AG20443 (cell line): ENCODE data around the gene CDYL.

Source experiments
- DNase-seq: peaks from one replicate; pipeline ENCODE4 v3.0.0; 2012; ENCODE audit warnings: low spot score, mixed read lengths

Gene CDYL

GRCh38 chr6:4776131-4776492 lies at the start of gene CDYL:
TSS of gene CDYL (plus strand) at chr6:4776404. CDS start at chr6:4776784, 380 bp downstream.
- peak; percentile 98 for DNase-seq

GRCh38 chr6:4726645-4727044 lies 49.6 kb upstream of the CDYL start:
- DNase-seq: no peak

GRCh38 chr6:4727217-4727616 lies 49.0 kb upstream of the CDYL start:
- no peak for DNase-seq

GRCh38 chr6:4727671-4728435 lies 48.4 kb upstream of the CDYL start:
- peak; percentile 59 for DNase-seq

- no peak for DNase-seq
Observed at GRCh38 chr6:4728436-4728769, 47.8 kb upstream of the CDYL start.

GRCh38 chr6:4728926-4729325 lies 47.3 kb upstream of the CDYL start:
- DNase-seq: no peak

GRCh38 chr6:4731996-4732395 lies 44.2 kb upstream of the CDYL start:
- DNase-seq: no peak

GRCh38 chr6:4732691-4733315 lies 43.4 kb upstream of the CDYL start:
- peak; percentile 85 for DNase-seq

- DNase-seq: no peak
Observed at GRCh38 chr6:4736371-4736873, 39.8 kb upstream of the CDYL start.

GRCh38 chr6:4740032-4740431 lies 36.2 kb upstream of the CDYL start:
- DNase-seq: no peak

- DNase-seq: no peak
Observed at GRCh38 chr6:4743062-4743461, 33.1 kb upstream of the CDYL start.

- no peak for DNase-seq
Observed at GRCh38 chr6:4743926-4744325, 32.3 kb upstream of the CDYL start.

- DNase-seq: no peak
Observed at GRCh38 chr6:4747588-4747987, 28.6 kb upstream of the CDYL start.

GRCh38 chr6:4751823-4752464 lies 24.3 kb upstream of the CDYL start:
- no peak for DNase-seq

GRCh38 chr6:4756247-4756646 lies 20.0 kb upstream of the CDYL start:
- no peak for DNase-seq

GRCh38 chr6:4759997-4760396 lies 16.2 kb upstream of the CDYL start:
- no peak for DNase-seq

- DNase-seq: no peak
Observed at GRCh38 chr6:4760773-4761172, 15.4 kb upstream of the CDYL start.

GRCh38 chr6:4762294-4762693 lies 13.9 kb upstream of the CDYL start:
- no peak for DNase-seq

- DNase-seq: no peak
Observed at GRCh38 chr6:4763921-4764320, 12.3 kb upstream of the CDYL start.

- no peak for DNase-seq
Observed at GRCh38 chr6:4768815-4769214, 7.4 kb upstream of the CDYL start.

- DNase-seq: no peak
Observed at GRCh38 chr6:4772750-4773149, 3.5 kb upstream of the CDYL start.

GRCh38 chr6:4773181-4773580 lies 3.0 kb upstream of the CDYL start:
- DNase-seq: no peak

GRCh38 chr6:4774296-4774695 lies 1.9 kb upstream of the CDYL start:
- DNase-seq: no peak
